COLO668 (cell line): Measurements from ENCODE around the gene CIAO3.

Experiments used
- DNase-seq: peaks from one replicate; lab custom pipeline; 2025; ENCODE audit not compliant: unreplicated experiment; lab: John Stamatoyannopoulos, UW

Gene CIAO3

GRCh38 chr16:711548-712320 lies 29.1 kb downstream of the CIAO3 start:
- DNase-seq = peak; percentile 83

GRCh38 chr16:711084-711483 lies 29.7 kb downstream of the CIAO3 start:
- DNase-seq = no peak

GRCh38 chr16:710500-711075 lies 30.2 kb downstream of the CIAO3 start:
- DNase-seq = peak; percentile 72

GRCh38 chr16:709566-710499 lies 31.0 kb downstream of the CIAO3 start:
- DNase-seq = peak; percentile 95

GRCh38 chr16:708959-709358 lies 31.8 kb downstream of the CIAO3 start:
- no peak for DNase-seq

GRCh38 chr16:708019-708418 lies 32.8 kb downstream of the CIAO3 start:
- no peak for DNase-seq

GRCh38 chr16:707062-707538 lies 33.7 kb downstream of the CIAO3 start:
- peak; percentile 80 for DNase-seq

GRCh38 chr16:706189-707061 lies 34.4 kb downstream of the CIAO3 start:
- peak; percentile 55 for DNase-seq

- peak; percentile 95 for DNase-seq
Measured at GRCh38 chr16:705431-706188, 35.2 kb downstream of the CIAO3 start, which contains the start of gene FBXL16. Gene FBXL16, minus strand, starts transcription at chr16:705801. Its CDS starts 8,396 bp downstream, at chr16:697405.

- peak; percentile 67 for DNase-seq
Measured at GRCh38 chr16:704552-705380, 36.0 kb downstream of the CIAO3 start.

- DNase-seq = peak; percentile 25
Measured at GRCh38 chr16:704047-704446, 36.8 kb downstream of the CIAO3 start.

GRCh38 chr16:703406-703805 lies 37.4 kb downstream of the CIAO3 start:
- DNase-seq = no peak

- no peak for DNase-seq
Measured at GRCh38 chr16:702341-702740, 38.5 kb downstream of the CIAO3 start.

- no peak for DNase-seq
Measured at GRCh38 chr16:700684-701584, 39.9 kb downstream of the CIAO3 start.

- no peak for DNase-seq
Measured at GRCh38 chr16:698911-699671, 41.7 kb downstream of the CIAO3 start.

- peak; percentile 97 for DNase-seq
Measured at GRCh38 chr16:695355-696089, 45.3 kb downstream of the CIAO3 start.
